Neural cell (in vitro differentiated cells): Measurements from ENCODE around the gene SLC6A9.

Source experiments
- CTCF ChIP-seq: fragments of 450-650 bp; IDR thresholded peaks from 2 replicates; pipeline ENCODE4 v1.5.1; 2014; ENCODE audit warnings: antibody characterized with exemption, mild to moderate bottlenecking, moderate library complexity; ENCODE audit not compliant: poor library complexity, severe bottlenecking
- EP300 ChIP-seq: fragments of 450-650 bp; conservative IDR thresholded peaks from 2 replicates; pipeline ENCODE4 v1.6.1; 2014; ENCODE audit warnings: antibody characterized with exemption, mild to moderate bottlenecking, moderate library complexity; ENCODE audit not compliant: poor library complexity, severe bottlenecking
- EZH2 ChIP-seq: fragments of 200-600, 300-800 bp; shearing (Covaris generic), sonication (generic); IDR thresholded peaks from 2 replicates; pipeline ENCODE4 v1.6.1; 2014; ENCODE audit warnings: antibody characterized with exemption, low read length, borderline replicate concordance, mild to moderate bottlenecking; ENCODE audit not compliant: insufficient read depth, poor library complexity, severe bottlenecking
- POLR2AphosphoS5 ChIP-seq: IDR thresholded peaks from 2 replicates; pipeline ENCODE4 v1.6.1; 2012
- RAD21 ChIP-seq: fragments of 450-650 bp; conservative IDR thresholded peaks from 2 replicates; pipeline ENCODE4 v1.6.1; 2014; ENCODE audit warnings: antibody characterized with exemption, mild to moderate bottlenecking, moderate library complexity
- REST ChIP-seq: IDR thresholded peaks from 2 replicates; pipeline ENCODE4 v1.6.1; 2012; ENCODE audit warnings: borderline replicate concordance
- SMC3 ChIP-seq: fragments of 450-650 bp; conservative IDR thresholded peaks from 2 replicates; pipeline ENCODE4 v1.6.1; 2014; ENCODE audit warnings: antibody characterized with exemption, mild to moderate bottlenecking, moderate library complexity; ENCODE audit not compliant: poor library complexity
- TAF1 ChIP-seq: IDR thresholded peaks from 2 replicates; pipeline ENCODE4 v1.6.1; 2012; ENCODE audit warnings: low read depth

- TF ChIP-seq EP300 (no peak), TAF1 (no peak), CTCF (no peak), SMC3 (no peak), RAD21 (no peak), POLR2AphosphoS5 (no peak), REST (no peak), EZH2 (no peak)
Observed at GRCh38 chr1:44078104-44078503, 46.8 kb upstream of the SLC6A9 start.
